ENCODE results near the gene H2BW2. TPM values are rescaled to one million over a fixed set of nuclear protein-coding genes. Genes with fewer than 3 reads are reported as not detected.

The H2BW2 gene
- total RNA-seq, 1 experiment from 2014 or later: not detected

DNA sequence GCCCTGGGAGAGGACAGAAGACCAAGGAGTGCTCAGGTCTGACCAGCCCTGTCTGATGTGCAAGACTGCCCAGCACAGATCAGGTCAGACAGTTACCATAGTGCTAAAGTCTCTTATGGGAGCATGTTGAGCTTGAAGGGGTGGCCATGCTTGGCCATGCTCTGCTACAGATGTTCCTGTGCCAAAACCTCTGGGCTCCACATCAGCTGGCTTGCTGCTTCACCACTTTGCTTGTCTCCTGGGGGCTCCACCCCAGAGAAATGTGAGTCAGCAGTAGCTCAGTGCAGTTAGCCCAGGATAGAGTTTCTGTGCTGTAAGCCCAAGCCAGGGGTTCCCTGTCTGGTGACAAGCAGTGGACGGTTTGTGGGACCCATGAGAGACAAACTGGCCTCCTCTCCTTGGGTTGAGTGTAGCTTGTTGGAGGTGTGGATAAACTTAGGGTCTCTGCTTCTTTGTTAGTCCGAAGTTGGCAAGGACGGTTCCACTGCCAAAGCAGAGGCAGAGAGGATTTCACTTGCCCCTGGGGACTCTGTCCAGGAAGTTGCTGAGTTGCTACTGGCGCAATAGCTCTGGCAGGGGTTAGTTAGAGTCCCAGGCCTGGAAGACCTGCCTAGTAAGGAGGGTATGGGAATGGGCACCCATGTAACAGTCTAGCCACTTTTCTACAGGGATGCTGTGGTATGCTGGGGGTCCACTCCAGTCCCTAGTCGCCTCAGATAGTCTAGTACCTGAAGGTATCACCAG is 45.0 kb downstream of the H2BW2 start:
- Mint-ChIP-seq H3K9me3 (ENCODE audit: low read depth, unreplicated experiment) (no peaks in the 10 kb centered on the region), H3K36me3 (ENCODE audit: insufficient read depth, unreplicated experiment) (no peaks in the 10 kb centered on the region), H3K4me3 (ENCODE audit: low read depth, unreplicated experiment) (no peak overlapping the region), H3K27me3 (ENCODE audit: unreplicated experiment) (peaks cover 13% of the 10 kb centered on the region), H3K27ac (ENCODE audit: unreplicated experiment) (no peak overlapping the region), H3K4me1 (ENCODE audit: low read depth, unreplicated experiment) (no peaks in the 10 kb centered on the region)
- CTCF ChIA-PET: interaction anchor here (0.6 kb wide), 1 partner anchor 1317 kb away, joined by 4 read pairs; no protein-coding TSS in a partner anchor
- intact Hi-C loops (cut with micrococcal nuclease; ENCODE audit: unreplicated experiment): no loop called here
- TF ChIP-seq, protein P1, sequence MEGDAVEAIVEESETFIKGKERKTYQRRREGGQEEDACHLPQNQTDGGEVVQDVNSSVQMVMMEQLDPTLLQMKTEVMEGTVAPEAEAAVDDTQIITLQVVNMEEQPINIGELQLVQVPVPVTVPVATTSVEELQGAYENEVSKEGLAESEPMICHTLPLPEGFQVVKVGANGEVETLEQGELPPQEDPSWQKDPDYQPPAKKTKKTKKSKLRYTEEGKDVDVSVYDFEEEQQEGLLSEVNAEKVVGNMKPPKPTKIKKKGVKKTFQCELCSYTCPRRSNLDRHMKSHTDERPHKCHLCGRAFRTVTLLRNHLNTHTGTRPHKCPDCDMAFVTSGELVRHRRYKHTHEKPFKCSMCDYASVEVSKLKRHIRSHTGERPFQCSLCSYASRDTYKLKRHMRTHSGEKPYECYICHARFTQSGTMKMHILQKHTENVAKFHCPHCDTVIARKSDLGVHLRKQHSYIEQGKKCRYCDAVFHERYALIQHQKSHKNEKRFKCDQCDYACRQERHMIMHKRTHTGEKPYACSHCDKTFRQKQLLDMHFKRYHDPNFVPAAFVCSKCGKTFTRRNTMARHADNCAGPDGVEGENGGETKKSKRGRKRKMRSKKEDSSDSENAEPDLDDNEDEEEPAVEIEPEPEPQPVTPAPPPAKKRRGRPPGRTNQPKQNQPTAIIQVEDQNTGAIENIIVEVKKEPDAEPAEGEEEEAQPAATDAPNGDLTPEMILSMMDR (IDR thresholded peaks at IDR 0.05; ENCODE audit: unreplicated experiment): no peak
- no TSS peak for BruUV-seq (replicated peaks)
- DNase-seq: no peak

GRCh38 chrX:104085477-104085876 is 45.7 kb downstream of the H2BW2 start:
- CTCF ChIA-PET: no interaction called here
- intact Hi-C loops (cut with micrococcal nuclease; ENCODE audit: unreplicated experiment): no loop called here

DNA sequence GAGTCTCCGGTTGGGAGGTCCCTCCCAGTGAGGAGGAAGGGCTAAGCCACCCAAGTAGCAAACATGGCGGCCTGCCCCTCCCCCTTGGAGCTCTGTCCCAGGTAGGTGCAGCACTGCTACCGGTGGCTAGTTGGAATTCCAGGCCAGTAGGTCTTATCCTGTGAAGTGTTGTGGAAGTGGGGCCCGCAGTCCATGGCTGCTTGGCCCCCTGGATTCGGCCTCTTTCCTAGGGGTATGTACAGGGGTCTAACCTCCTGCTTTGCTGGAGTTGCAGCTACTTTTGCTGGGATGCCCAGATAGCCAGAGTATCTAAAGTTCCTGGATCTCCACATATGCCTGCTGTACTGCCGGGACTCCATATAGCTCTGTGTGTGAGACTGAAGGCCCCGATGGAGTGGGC is 46.2 kb downstream of the H2BW2 start:
- Mint-ChIP-seq H3K9me3 (ENCODE audit: low read depth, unreplicated experiment) (no peaks in the 10 kb centered on the region), H3K36me3 (ENCODE audit: insufficient read depth, unreplicated experiment) (no peaks in the 10 kb centered on the region), H3K27ac (ENCODE audit: unreplicated experiment) (no peak overlapping the region), H3K4me1 (ENCODE audit: low read depth, unreplicated experiment) (no peaks in the 10 kb centered on the region), H3K4me3 (ENCODE audit: low read depth, unreplicated experiment) (no peak overlapping the region), H3K27me3 (ENCODE audit: unreplicated experiment) (peaks cover 13% of the 10 kb centered on the region)
- CTCF ChIA-PET: no interaction called here
- intact Hi-C loops (cut with micrococcal nuclease; ENCODE audit: unreplicated experiment): no loop called here
- TF ChIP-seq, protein P1 (IDR thresholded peaks at IDR 0.05; ENCODE audit: unreplicated experiment): no peak
- BruUV-seq (replicated peaks): no TSS peak
- DNase-seq: no peak

More at GRCh38 chrX:104085477-104085876, 45.7 kb downstream of the H2BW2 start:
- no peak for DNase-seq
- Mint-ChIP-seq H3K36me3 (ENCODE audit: insufficient read depth, unreplicated experiment) (no peaks in the 10 kb centered on the region), H3K4me1 (ENCODE audit: low read depth, unreplicated experiment) (no peaks in the 10 kb centered on the region), H3K27me3 (ENCODE audit: unreplicated experiment) (peaks cover 13% of the 10 kb centered on the region), H3K4me3 (ENCODE audit: low read depth, unreplicated experiment) (no peak overlapping the region), H3K9me3 (ENCODE audit: low read depth, unreplicated experiment) (no peaks in the 10 kb centered on the region), H3K27ac (ENCODE audit: unreplicated experiment) (no peak overlapping the region)
- BruUV-seq (replicated peaks): no TSS peak
- TF ChIP-seq, protein P1 (IDR thresholded peaks at IDR 0.05; ENCODE audit: unreplicated experiment): no peak

Other genes with a start within 250 kb of the H2BW2 start
- gene RAB9B, start 207.7 kb upstream of the H2BW2 start, total RNA-seq (2022): 1.3 and 1.5 TPM in 2 replicates
- 7.7 and 8.2 TPM in 2 replicates for gene TMSB15B, start 77.3 kb upstream of the H2BW2 start, total RNA-seq (2022)
- gene H2BW1, start 26.2 kb upstream of the H2BW2 start, total RNA-seq (2022): not detected in 2 replicates
- 4.0 and 4.7 TPM in 2 replicates for gene TMSB15C, start 36.3 kb downstream of the H2BW2 start, total RNA-seq (2022)
- 0.52 and 0.61 TPM in 2 replicates for gene ZCCHC18, start 72.6 kb downstream of the H2BW2 start, total RNA-seq (2022)
- 5.9 and 6.9 TPM in 2 replicates for gene SLC25A53, start 117.1 kb downstream of the H2BW2 start, total RNA-seq (2022)
- gene FAM199X, start 126.5 kb downstream of the H2BW2 start, total RNA-seq (2022): 31.6 and 31.9 TPM in 2 replicates
- gene ESX1, start 215.0 kb downstream of the H2BW2 start, total RNA-seq (2022): not detected in 2 replicates